Esophagus squamous epithelium (tissue), 5 donors: ENCODE data around the gene ARVCF. TPM values are rescaled to one million over a fixed set of nuclear protein-coding genes. Genes with fewer than 3 reads are reported as not detected.

ENCODE experiments used
- DNase-seq: peaks from one replicate; lab custom pipeline; 2025; lab: John Stamatoyannopoulos, UW
- H3K27ac ChIP-seq, 4 donors: fragments of 200-600 bp; sonication (generic); one replicate each; pipeline ENCODE4 v1.5.1; 2016 to 2019; ENCODE audit warnings: mild to moderate bottlenecking in 1 of 4
- H3K27me3 ChIP-seq, 4 donors: fragments of 200-600 bp; sonication (generic); 1 replicate in 3 of 4; 2 replicates in 1 of 4; pipeline versions ENCODE4 v1.5.1 to v1.6.0; 2017 to 2021; ENCODE audit warnings: antibody characterized with exemption in 1 of 4
- H3K36me3 ChIP-seq, 3 donors: fragments of 200-600 bp; sonication (generic); one replicate each; pipeline ENCODE4 v1.5.1; 2016 to 2019
- H3K4me1 ChIP-seq, 3 donors: fragments of 200-600 bp; sonication (generic); one replicate each; pipeline ENCODE4 v1.5.1; 2017 to 2019
- H3K4me3 ChIP-seq, 4 donors: fragments of 200-600 bp; sonication (generic); 1 replicate in 3 of 4; 2 replicates in 1 of 4; pipeline ENCODE4 v1.5.1; 2016 to 2019; ENCODE audit warnings: mild to moderate bottlenecking in 2 of 4, moderate library complexity in 1 of 4
- H3K9me3 ChIP-seq, 3 donors: fragments of 200-600 bp; sonication (generic); one replicate each; pipeline ENCODE4 v1.5.1; 2016 to 2019
- CTCF ChIP-seq, 6 experiments: fragments of 450-650 bp in 4 of 6; fragments of 200-600 bp in 2 of 6; sonication (generic) in 2 of 6; IDR thresholded peaks; one replicate each; pipeline ENCODE4 v1.5.1; 2016 to 2019; ENCODE audit warnings: antibody characterized with exemption in 6 of 6, mild to moderate bottlenecking in 4 of 6, moderate library complexity in 4 of 6
- POLR2A ChIP-seq, 4 donors: fragments of 450-650 bp; IDR thresholded peaks; one replicate each; pipeline ENCODE4 v1.6.1; 2017; ENCODE audit warnings: antibody characterized with exemption in 4 of 4, mild to moderate bottlenecking in 4 of 4, moderate library complexity in 3 of 4
- WGBS, 2 donors: methylation state at CpG; one replicate each; pipeline ENCODE4 v1.1.5; 2018; 5-methylcytosine and 5-hydroxymethylcytosine counted together
- intact Hi-C: fragments of 100-400 bp; cut with DNase I; formaldehyde crosslinking; loops from one replicate; pipeline ENCODE4 v1.15.0; 2022
- total RNA-seq, 4 donors: library from RNA; depleted of rRNA; stranded (reverse); fragments of >200 nt; gene quantifications; one replicate each; pipeline ENCODE4 v1.1.0, GENCODE V29; 2016
- donor health status: DM: yes; HTN: yes; CAD: no.

The ARVCF gene
- total RNA-seq, 4 donors from 2014 or later, result 3.1 to 10.9 (median 7.1) TPM

- no peak for DNase-seq
- peaks cover 0 to 48% (median 22%) of the 10 kb centered on the region in 3 donors for H3K36me3 ChIP-seq
- H3K4me1 ChIP-seq, result peaks cover 29 to 76% (median 35%) of the 10 kb centered on the region in 3 donors
- H3K27me3 ChIP-seq, result no peaks in the 10 kb centered on the region
- intact Hi-C loops, result loop anchor here (5.0 kb wide), 1 partner anchor 59 kb away; the partner anchor contains the start of gene TANGO2
- H3K27ac ChIP-seq, result peak overlapping the region; percentile 74 to 93 (median 88)
- TF ChIP-seq CTCF (IDR thresholded peaks at IDR 0.05) (peak in 1 of 6 experiments; percentile 1), POLR2A (IDR thresholded peaks at IDR 0.05) (peak in 2 of 4 donors; percentile 8 to 29)
- H3K4me3 ChIP-seq, result peak overlapping the region; percentile 38 to 62 (median 41)
- 12 to 53% methylated on average over 4 to 8 of the region's 30 CpGs for WGBS, 2 donors
- no peaks in the 10 kb centered on the region for H3K9me3 ChIP-seq
Measured at GRCh38 chr22:19962909-19963806, 53.5 kb downstream of the ARVCF start.

- intact Hi-C loops, result loop anchor here (5.0 kb wide), 1 partner anchor 60 kb away; the partner anchor contains the start of gene TANGO2
- peak; percentile 42 to 78 (median 65) for TF ChIP-seq CTCF (IDR thresholded peaks at IDR 0.05)
- no peak for TF ChIP-seq POLR2A (IDR thresholded peaks at IDR 0.05)
- no peak for DNase-seq
- Histone ChIP-seq H3K4me3 (peak overlapping the region; percentile 38 to 62 (median 41)), H3K9me3 (no peaks in the 10 kb centered on the region), H3K36me3 (peaks cover 0 to 40% (median 17%) of the 10 kb centered on the region in 3 donors), H3K27me3 (no peaks in the 10 kb centered on the region), H3K4me1 (peaks cover 29 to 78% (median 35%) of the 10 kb centered on the region in 3 donors), H3K27ac (peak overlapping the region; percentile 74 to 93 (median 88))
- 33% methylated on average over 5 of the region's 22 CpGs; no CpG with 5 or more reads in 1 of the 2 donors for whole genome bisulfite sequencing, 2 donors
Measured at GRCh38 chr22:19962246-19962908, 54.2 kb downstream of the ARVCF start.

GRCh38 chr22:19961868-19962245 lies 54.8 kb downstream of the ARVCF start:
- Histone ChIP-seq H3K4me1 (peaks cover 29 to 78% (median 35%) of the 10 kb centered on the region in 3 donors), H3K27ac (peak overlapping the region; percentile 74 to 93 (median 88)), H3K36me3 (peaks cover 0 to 35% (median 17%) of the 10 kb centered on the region in 3 donors), H3K4me3 (no peak overlapping the region), H3K27me3 (no peaks in the 10 kb centered on the region), H3K9me3 (no peaks in the 10 kb centered on the region)
- no peak for DNase-seq
- intact Hi-C loops, result loop anchor here (5.0 kb wide), 1 partner anchor 60 kb away; the partner anchor contains the start of gene TANGO2
- WGBS, 2 donors, result 80% methylated on average over 1 to 2 of the region's 8 CpGs
- TF ChIP-seq POLR2A (IDR thresholded peaks at IDR 0.05) (no peak), CTCF (IDR thresholded peaks at IDR 0.05) (no peak)

- Histone ChIP-seq H3K9me3 (no peaks in the 10 kb centered on the region), H3K36me3 (peaks cover 0 to 28% (median 17%) of the 10 kb centered on the region in 3 donors), H3K4me1 (peaks cover 29 to 80% (median 35%) of the 10 kb centered on the region in 3 donors), H3K27me3 (no peaks in the 10 kb centered on the region), H3K27ac (peak overlapping the region in 1 of 4 donors; percentile 84), H3K4me3 (no peak overlapping the region)
- no peak for TF ChIP-seq CTCF (IDR thresholded peaks at IDR 0.05)
- TF ChIP-seq POLR2A (IDR thresholded peaks at IDR 0.05), result no peak
- DNase-seq, result no peak
- 87 to 93% methylated on average over 3 of the region's 9 CpGs for WGBS, 2 donors
- intact Hi-C loops, result loop anchor here (5.0 kb wide), 1 partner anchor 61 kb away; the partner anchor contains the start of gene TANGO2
Measured at GRCh38 chr22:19961201-19961580, 55.4 kb downstream of the ARVCF start.
